H9 (cell line): ENCODE results near the gene TRIM17. TPM values are rescaled to one million over a fixed set of nuclear protein-coding genes. Genes with fewer than 3 reads are reported as not detected.

Experiments
- DNase-seq: peaks from one replicate; pipeline ENCODE4 v3.0.0-alpha.2; 2017
- H2AFZ ChIP-seq: one replicate; pipeline ENCODE4 v1.6.1; 2013; ENCODE audit warnings: mild to moderate bottlenecking, low read length, control low read depth, moderate library complexity
- H2AK5ac ChIP-seq: 2 replicates; pipeline ENCODE4 v1.6.1; 2013; ENCODE audit warnings: low read length, control low read depth, mixed read lengths; ENCODE audit not compliant: insufficient read length
- H2BK120ac ChIP-seq: one replicate; pipeline ENCODE4 v1.6.1; 2013; ENCODE audit warnings: low read depth, mild to moderate bottlenecking, low read length, control low read depth, inconsistent platforms; ENCODE audit not compliant: poor library complexity, severe bottlenecking
- H2BK12ac ChIP-seq: 2 replicates; pipeline ENCODE4 v1.6.1; 2013; ENCODE audit warnings: low read length, control low read depth, mixed read lengths, low read depth; ENCODE audit not compliant: insufficient read length
- H2BK15ac ChIP-seq: 2 replicates; pipeline ENCODE4 v1.6.1; 2013; ENCODE audit warnings: low read depth, low read length, control low read depth
- H2BK20ac ChIP-seq: one replicate; pipeline ENCODE4 v1.6.1; 2013; ENCODE audit warnings: low read depth, mild to moderate bottlenecking, low read length, control low read depth, inconsistent platforms; ENCODE audit not compliant: poor library complexity, severe bottlenecking
- H2BK5ac ChIP-seq: 2 replicates; pipeline ENCODE4 v1.6.1; 2013; ENCODE audit warnings: low read length, control low read depth, mixed read lengths; ENCODE audit not compliant: insufficient read length
- H3K14ac ChIP-seq: 2 replicates; pipeline ENCODE4 v1.6.1; 2013; ENCODE audit warnings: low read length, control low read depth; ENCODE audit not compliant: insufficient read depth
- H3K18ac ChIP-seq: 2 replicates; pipeline ENCODE4 v1.6.1; 2013; ENCODE audit warnings: low read depth, mild to moderate bottlenecking, mixed read lengths, low read length, control low read depth; ENCODE audit not compliant: insufficient read length
- H3K23ac ChIP-seq: 2 replicates; pipeline ENCODE4 v1.6.1; 2013; ENCODE audit warnings: low read length, control low read depth, mixed read lengths, low read depth; ENCODE audit not compliant: insufficient read length
- H3K23me2 ChIP-seq: 2 replicates; pipeline ENCODE4 v1.6.1; 2013; ENCODE audit warnings: low read depth, mild to moderate bottlenecking, mixed read lengths, low read length, control low read depth; ENCODE audit not compliant: insufficient read length, poor library complexity, severe bottlenecking
- H3K27ac ChIP-seq: 2 replicates; pipeline ENCODE4 v1.5.1; 2013; ENCODE audit warnings: low read length, control low read depth, mixed read lengths, low read depth; ENCODE audit not compliant: insufficient read length
- H3K27me3 ChIP-seq: 2 replicates; pipeline ENCODE4 v1.6.1; 2013; ENCODE audit warnings: low read length, control low read depth, inconsistent platforms; ENCODE audit not compliant: insufficient read depth
- H3K4ac ChIP-seq: 2 replicates; pipeline ENCODE4 v1.6.1; 2013; ENCODE audit warnings: low read depth, mild to moderate bottlenecking, control low read depth, inconsistent platforms, low read length, moderate library complexity
- H3K4me1 ChIP-seq: 2 replicates; pipeline ENCODE4 v1.6.1; 2013; ENCODE audit warnings: low read length, control low read depth, inconsistent platforms; ENCODE audit not compliant: insufficient read depth
- H3K4me2 ChIP-seq: 2 replicates; pipeline ENCODE4 v1.6.1; 2013; ENCODE audit warnings: low read length, control low read depth, mixed read lengths; ENCODE audit not compliant: insufficient read length, insufficient read depth
- H3K56ac ChIP-seq: 2 replicates; pipeline ENCODE4 v1.6.1; 2013; ENCODE audit warnings: low read depth, mild to moderate bottlenecking, mixed read lengths, low read length, control low read depth; ENCODE audit not compliant: insufficient read length
- H3K79me1 ChIP-seq: 2 replicates; pipeline ENCODE4 v1.6.1; 2013; ENCODE audit warnings: low read depth, mild to moderate bottlenecking, moderate library complexity, low read length, control low read depth, inconsistent platforms; ENCODE audit not compliant: insufficient read depth, poor library complexity, severe bottlenecking
- H3K79me2 ChIP-seq: 2 replicates; pipeline ENCODE4 v1.6.1; 2013; ENCODE audit warnings: low read length, control low read depth, inconsistent platforms; ENCODE audit not compliant: insufficient read depth
- H3K9ac ChIP-seq: 2 replicates; pipeline ENCODE4 v1.6.1; 2013; ENCODE audit warnings: low read length, control low read depth, mixed read lengths; ENCODE audit not compliant: insufficient read length; ENCODE audit errors: extremely low read depth
- H3K9me3 ChIP-seq: one replicate; pipeline ENCODE4 v1.6.1; 2013; ENCODE audit warnings: low read depth, low read length, inconsistent platforms; ENCODE audit not compliant: control insufficient read depth
- H3T11ph ChIP-seq: one replicate; pipeline ENCODE4 v1.6.1; 2013; ENCODE audit warnings: mild to moderate bottlenecking, low read length, control low read depth, inconsistent platforms
- H4K20me1 ChIP-seq: one replicate; pipeline ENCODE4 v1.6.1; 2013; ENCODE audit not compliant: control insufficient read depth, insufficient read length, insufficient read depth
- H4K5ac ChIP-seq: 2 replicates; pipeline ENCODE4 v1.6.1; 2013; ENCODE audit warnings: low read depth, mild to moderate bottlenecking, mixed read lengths, low read length, control low read depth; ENCODE audit not compliant: insufficient read length
- H4K8ac ChIP-seq: replicated peaks from 2 replicates; pipeline ENCODE4 v1.6.1; 2013; ENCODE audit warnings: low read length, control low read depth, mixed read lengths, low read depth; ENCODE audit not compliant: insufficient read length
- H4K91ac ChIP-seq: 2 replicates; pipeline ENCODE4 v1.6.1; 2013; ENCODE audit warnings: low read depth, mild to moderate bottlenecking, moderate library complexity, mixed read lengths, low read length, control low read depth; ENCODE audit not compliant: insufficient read length
- H3K27ac Mint-ChIP-seq, 3 experiments: 2 replicates in 2 of 3; 3 replicates in 1 of 3; pipeline ENCODE4 v1.8.0; 2020 to 2021; ENCODE audit warnings: mixed read lengths in 3 of 3, mild to moderate bottlenecking in 1 of 3, moderate library complexity in 1 of 3
- H3K27me3 Mint-ChIP-seq: 2 replicates; pipeline ENCODE4 v1.8.0; 2021; ENCODE audit warnings: low read depth, mild to moderate bottlenecking, moderate library complexity, mixed read lengths
- H3K36me3 Mint-ChIP-seq, 3 experiments: 2 replicates in 2 of 3; 3 replicates in 1 of 3; pipeline ENCODE4 v1.8.0; 2020 to 2021; ENCODE audit warnings: low read depth in 3 of 3, mixed read lengths in 3 of 3; ENCODE audit not compliant: insufficient read depth in 1 of 3
- H3K4me1 Mint-ChIP-seq, 2 experiments: 2 replicates each; pipeline ENCODE4 v1.8.0; 2020; ENCODE audit warnings: mixed read lengths in 2 of 2
- H3K4me3 Mint-ChIP-seq, 2 experiments: 2 replicates in 1 of 2; 3 replicates in 1 of 2; pipeline ENCODE4 v1.8.0; 2020 to 2021; ENCODE audit warnings: mild to moderate bottlenecking in 2 of 2, mixed read lengths in 2 of 2, moderate library complexity in 1 of 2
- H3K9me3 Mint-ChIP-seq, 2 experiments: 2 replicates in 1 of 2; 3 replicates in 1 of 2; pipeline ENCODE4 v1.8.0; 2020; ENCODE audit warnings: mild to moderate bottlenecking in 2 of 2, mixed read lengths in 2 of 2, moderate library complexity in 1 of 2
- CTCF ChIP-seq: fragments of 200-600 bp; sonication (generic); conservative IDR thresholded peaks from 3 replicates; pipeline ENCODE4 v1.8.0; 2021; ENCODE audit warnings: antibody characterized with exemption, mild to moderate bottlenecking
- WGBS: extraction: QIAGEN DNeasy Blood & Tissue Kit; methylation state at CpG from one replicate; pipeline ENCODE4 v1.1.7; 2013; ENCODE audit warnings: missing lambda C conversion rate, low lambda C conversion rate, mixed read lengths; ENCODE audit not compliant: insufficient read length; ENCODE audit errors: extremely low coverage; 5-methylcytosine and 5-hydroxymethylcytosine counted together
- total RNA-seq: library from RNA; stranded (reverse); gene quantifications from 2 replicates; pipeline ENCODE4 v1.2.1, GENCODE V29; 2021

Gene TRIM17
- total RNA-seq, 1 experiment from 2014 or later, result 2.8 TPM

GRCh38 chr1:228374711-228375577, 41.7 kb downstream of the TRIM17 start:
- no peaks in the 10 kb centered on the region for H3K9me3 Mint-ChIP-seq
- Histone ChIP-seq H3K4me1 (no peaks in the 10 kb centered on the region), H4K20me1 (no peaks in the 10 kb centered on the region), H3K14ac (no peak overlapping the region), H3K56ac (no peak overlapping the region), H3K18ac (no peak overlapping the region), H4K8ac (no peak overlapping the region), H2BK20ac (no peak overlapping the region), H2BK120ac (no peak overlapping the region), H4K91ac (no peak overlapping the region), H4K5ac (no peak overlapping the region), H2BK15ac (no peak overlapping the region), H3K27me3 (peaks cover 9% of the 10 kb centered on the region; the same call in 1 of the 2 replicates), H3K23me2 (peaks cover 12% of the 10 kb centered on the region), H2AFZ (no peak overlapping the region), H3T11ph (no peak overlapping the region), H3K9ac (no peak overlapping the region), H3K27ac (no peak overlapping the region), H3K23ac (no peak overlapping the region), H3K4ac (no peak overlapping the region), H3K79me1 (no peaks in the 10 kb centered on the region), H3K4me2 (no peak overlapping the region), H2AK5ac (no peak overlapping the region), H3K9me3 (no peaks in the 10 kb centered on the region), H2BK12ac (no peak overlapping the region), H2BK5ac (no peak overlapping the region), H3K79me2 (no peaks in the 10 kb centered on the region)
- H3K27ac Mint-ChIP-seq, result no peak overlapping the region
- no peak for TF ChIP-seq CTCF
- peaks cover 7 to 10% of the 10 kb centered on the region in 2 experiments; a peak in 3 of 4 replicates for H3K4me1 Mint-ChIP-seq
- DNase-seq, result no peak
- WGBS, result no CpG with 5 or more reads among the region's 25 CpGs
- no peaks in the 10 kb centered on the region for H3K36me3 Mint-ChIP-seq
- H3K4me3 Mint-ChIP-seq, result no peak overlapping the region
- H3K27me3 Mint-ChIP-seq, result peaks cover 22% of the 10 kb centered on the region
